KOPT-K1 (cell line): ENCODE measurements around the gene SLC35G6.
"Not testable (repeated sequence)": the region's sequence is repeated elsewhere in the genome, so short reads cannot be mapped to it uniquely, and the experiment has no call there.

Experiments used
- H3K27ac ChIP-seq: fragments of 200-600 bp; sonication (generic); 2 replicates; pipeline ENCODE4 v1.5.1; 2016; ENCODE audit warnings: antibody characterized with exemption, mild to moderate bottlenecking, low read depth, low read length; ENCODE audit not compliant: poor library complexity, severe bottlenecking
- H3K36me3 ChIP-seq: fragments of 200-600 bp; sonication (generic); 2 replicates; pipeline ENCODE4 v1.5.1; 2017; ENCODE audit warnings: antibody characterized with exemption, mild to moderate bottlenecking, low read length, moderate library complexity; ENCODE audit not compliant: insufficient read depth
- H3K9me3 ChIP-seq: fragments of 200-600 bp; sonication (generic); 2 replicates; pipeline ENCODE4 v1.5.1; 2017; ENCODE audit warnings: antibody characterized with exemption, low read length, mild to moderate bottlenecking; ENCODE audit not compliant: insufficient read depth, poor library complexity, severe bottlenecking

The SLC35G6 gene

DNA sequence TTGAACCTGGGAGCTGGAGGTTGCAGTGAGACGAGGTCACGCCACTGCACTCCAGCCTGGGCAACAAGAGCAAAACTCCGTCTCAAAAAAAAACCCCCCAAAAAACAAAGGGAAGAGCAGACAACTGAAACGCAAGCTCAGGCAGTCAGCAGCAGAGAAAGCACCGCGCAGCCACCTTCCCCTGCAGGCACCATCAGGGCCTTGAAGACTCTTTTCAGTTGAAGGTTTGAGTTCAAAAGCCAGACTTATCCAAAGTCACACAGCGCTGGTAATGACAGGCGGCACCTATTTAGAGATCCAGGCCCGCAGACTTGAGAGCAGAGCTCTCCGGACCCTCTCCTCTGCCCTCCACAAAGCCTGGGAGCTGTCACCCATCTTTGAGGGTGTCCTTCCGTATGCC lies 13.0 kb upstream of the SLC35G6 start:
- peaks cover 26% of the 10 kb centered on the region for H3K36me3 ChIP-seq

DNA sequence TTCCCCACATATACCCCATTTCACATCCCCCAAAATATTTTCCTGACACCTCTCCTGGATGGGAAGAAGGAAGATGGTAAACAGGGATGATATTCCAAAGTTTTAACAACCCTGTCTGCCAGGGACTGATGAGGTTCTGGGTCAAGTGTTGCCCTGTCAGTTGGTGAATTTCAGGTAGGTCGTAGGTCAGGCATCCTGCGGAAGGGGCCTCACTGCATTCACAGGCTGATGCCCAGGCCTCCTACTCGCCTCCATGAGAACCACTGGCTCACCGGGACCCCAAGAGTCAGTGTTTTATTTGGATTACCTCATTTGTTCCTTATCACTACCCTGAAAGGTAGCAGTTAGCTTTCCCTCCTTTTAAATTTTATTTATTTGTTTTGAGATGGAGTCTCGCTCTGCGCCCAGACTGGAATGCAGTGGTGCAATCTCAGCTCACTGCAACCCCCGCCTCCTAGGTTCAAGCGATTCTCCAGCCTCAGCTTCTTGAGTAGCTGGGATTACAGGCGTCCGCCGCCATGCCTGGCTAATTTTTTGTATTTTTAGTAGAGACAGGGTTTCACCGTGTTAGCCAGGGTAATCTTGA lies 12.3 kb upstream of the SLC35G6 start:
- Histone ChIP-seq H3K27ac (no peak overlapping the region), H3K9me3 (no peaks in the 10 kb centered on the region)

More for the DNA sequence above, 13.0 kb upstream of the SLC35G6 start:
- H3K27ac ChIP-seq = no peak overlapping the region
- H3K9me3 ChIP-seq = no peaks in the 10 kb centered on the region

DNA sequence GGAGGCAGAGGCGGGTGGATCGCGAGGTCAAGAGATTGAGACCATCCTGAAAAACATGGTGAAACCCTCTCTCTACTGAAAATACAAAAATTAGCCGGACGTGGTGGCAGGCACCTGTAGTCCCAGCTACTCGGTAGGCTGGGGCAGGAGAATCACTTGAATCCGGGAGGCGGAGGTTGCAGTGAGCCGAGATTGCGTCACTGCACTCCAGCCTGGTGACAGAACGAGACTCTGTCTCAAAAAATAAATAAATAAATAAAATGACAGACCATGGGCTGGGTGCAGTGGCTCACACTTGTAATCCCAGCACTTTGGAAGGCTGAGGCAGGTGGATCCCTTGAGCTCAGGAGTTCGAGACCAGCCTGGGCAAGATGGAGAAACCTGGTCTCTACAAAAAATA lies 11.4 kb upstream of the SLC35G6 start:
- not testable (repeated sequence) for H3K9me3 ChIP-seq, H3K27ac ChIP-seq
- peaks cover 17% of the 10 kb centered on the region for H3K36me3 ChIP-seq

More for the DNA sequence above, 12.3 kb upstream of the SLC35G6 start:
- H3K36me3 ChIP-seq = peaks cover 20% of the 10 kb centered on the region

DNA sequence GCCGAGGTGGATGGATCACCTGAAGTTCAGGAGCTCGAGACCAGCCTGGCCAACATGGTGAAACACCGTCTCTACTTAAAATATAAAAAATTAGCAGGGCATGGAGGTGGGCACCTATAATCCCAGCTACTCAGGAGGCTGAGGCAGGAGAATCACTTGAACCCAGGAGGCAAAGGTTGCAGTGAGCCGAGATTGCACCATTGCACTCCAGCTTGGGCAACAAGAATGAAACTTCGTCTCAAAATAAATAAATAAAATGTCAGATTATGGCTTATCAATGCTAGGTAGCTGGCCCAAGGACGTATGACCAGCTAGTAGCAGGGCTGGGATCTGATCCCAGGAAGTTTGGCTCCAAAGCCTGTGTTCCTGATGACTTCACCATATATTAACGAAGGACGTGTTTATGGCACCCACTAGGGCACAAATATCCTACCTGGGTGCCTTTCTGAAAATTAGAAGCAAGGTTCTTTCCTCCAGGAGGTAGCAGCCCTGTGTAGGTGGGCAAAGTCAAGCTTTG lies 10.7 kb upstream of the SLC35G6 start:
- H3K36me3 ChIP-seq = peaks cover 15% of the 10 kb centered on the region
- not testable (repeated sequence) for H3K9me3 ChIP-seq, H3K27ac ChIP-seq

DNA sequence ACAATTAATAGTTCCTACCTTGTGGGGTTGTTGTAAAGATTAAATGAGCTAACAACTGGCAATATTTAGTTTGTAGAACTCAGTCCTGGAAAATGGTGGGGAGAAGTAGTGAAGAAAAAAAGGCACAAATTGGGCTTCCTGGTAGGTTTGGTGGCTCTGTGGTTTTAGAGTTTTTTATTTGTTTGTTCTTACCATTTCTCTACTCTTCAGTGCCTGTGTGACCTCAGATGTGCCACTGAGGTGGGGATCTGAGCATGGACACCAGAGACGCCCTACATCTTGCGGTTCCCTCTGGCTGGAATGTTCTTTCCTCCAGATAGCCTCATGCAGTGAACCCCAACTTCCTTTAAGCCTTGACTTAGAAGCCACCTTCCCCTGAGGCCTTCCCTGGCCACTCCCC lies 9.5 kb upstream of the SLC35G6 start:
- no peaks in the 10 kb centered on the region for H3K9me3 ChIP-seq
- peak overlapping the region; percentile 10 for H3K27ac ChIP-seq
- peaks cover 4% of the 10 kb centered on the region for H3K36me3 ChIP-seq

DNA sequence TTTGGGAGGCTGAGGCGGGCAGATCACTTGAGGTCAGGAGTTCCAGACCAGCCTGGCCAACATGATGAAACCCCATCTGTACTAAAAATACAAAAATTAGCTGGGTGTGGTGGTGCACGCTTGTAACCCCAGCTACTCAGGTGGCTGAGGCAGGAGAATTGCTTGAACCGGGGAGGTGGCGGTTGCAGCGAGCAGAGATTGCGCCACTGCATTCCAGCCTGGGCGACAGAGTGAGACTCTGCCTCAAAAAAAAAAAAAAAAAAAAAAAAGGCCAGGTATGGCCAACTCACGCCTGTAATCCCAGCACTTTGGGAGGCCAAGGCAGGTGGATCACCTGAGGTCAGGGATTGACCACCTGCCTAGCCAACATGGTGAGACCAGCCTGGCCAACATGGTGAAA lies 6.5 kb upstream of the SLC35G6 start:
- not testable (repeated sequence) for H3K36me3 ChIP-seq, H3K9me3 ChIP-seq, H3K27ac ChIP-seq

DNA sequence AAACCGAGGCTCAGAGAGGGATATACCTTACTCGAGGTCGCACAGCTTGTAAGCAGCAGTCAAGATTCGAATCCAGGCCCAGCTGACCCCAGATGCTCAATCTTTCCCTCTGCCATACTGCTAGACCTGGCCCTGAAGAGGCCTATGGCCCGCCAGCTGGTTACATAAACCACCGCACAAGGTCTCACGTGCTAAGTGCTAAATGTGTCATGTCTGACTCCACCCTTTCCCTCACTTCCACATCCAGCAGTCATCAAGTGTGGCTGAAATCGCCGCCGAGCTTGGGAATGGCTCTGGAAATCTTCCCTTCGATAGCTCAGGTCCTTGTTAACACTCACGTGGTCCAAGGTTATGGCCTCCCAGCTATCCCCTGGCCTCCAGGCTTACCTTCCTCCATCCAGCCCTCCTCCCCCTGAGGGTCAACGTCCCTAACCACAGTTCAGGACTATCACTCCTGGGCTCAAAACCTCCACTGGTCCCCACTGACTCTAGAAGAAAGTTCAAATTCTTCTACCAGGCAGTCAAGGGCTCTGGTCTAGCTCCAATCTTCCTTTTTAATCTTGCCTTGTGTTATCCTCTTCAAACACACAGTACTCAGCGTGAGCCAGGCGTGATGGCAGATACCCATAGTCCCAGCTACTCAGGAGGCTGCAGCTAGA lies 5.4 kb upstream of the SLC35G6 start:
- no peak overlapping the region for H3K27ac ChIP-seq

DNA sequence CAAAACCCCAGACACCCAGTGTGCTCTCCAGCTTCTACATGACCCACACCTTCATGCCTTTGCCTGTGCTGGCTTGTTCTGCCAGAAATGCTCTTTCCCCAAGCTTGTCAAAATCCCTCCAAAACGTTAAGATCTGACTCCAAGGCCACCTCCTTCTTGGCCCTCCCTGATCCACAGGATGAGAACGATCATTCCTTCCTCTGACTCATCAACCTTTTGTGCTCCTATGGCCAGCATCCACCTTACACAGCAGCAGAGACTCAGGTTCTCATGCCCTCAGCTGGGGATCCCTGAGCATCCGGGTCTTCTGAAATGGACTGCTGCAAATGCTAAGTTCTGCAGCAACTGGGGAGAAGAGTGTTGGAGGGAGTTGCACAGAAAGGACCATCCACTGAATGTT lies 4.8 kb upstream of the SLC35G6 start:
- Histone ChIP-seq H3K27ac (no peak overlapping the region), H3K36me3 (no peaks in the 10 kb centered on the region), H3K9me3 (no peaks in the 10 kb centered on the region)

More for the DNA sequence above, 5.4 kb upstream of the SLC35G6 start:
- no peaks in the 10 kb centered on the region for H3K9me3 ChIP-seq
- no peaks in the 10 kb centered on the region for H3K36me3 ChIP-seq

DNA sequence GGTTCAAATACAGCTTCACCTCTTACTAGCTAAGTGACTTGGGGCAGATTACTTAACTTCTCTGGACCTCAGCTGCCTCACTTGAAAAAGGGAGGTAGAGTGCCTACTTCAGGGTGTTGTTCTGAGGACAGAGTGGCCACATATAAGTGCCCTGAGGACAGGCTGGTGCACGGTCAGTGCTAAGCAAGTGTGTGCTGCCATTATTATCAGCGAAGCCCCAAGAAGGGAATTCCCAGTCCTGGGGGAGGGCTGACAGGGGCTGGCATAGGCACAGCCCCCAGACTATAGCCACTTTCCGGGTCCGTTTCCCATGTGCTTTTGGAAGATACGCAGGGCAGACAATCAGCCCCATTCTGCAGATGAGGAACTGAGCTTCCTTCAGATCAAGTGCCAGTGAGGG lies 4.3 kb upstream of the SLC35G6 start:
- no peaks in the 10 kb centered on the region for H3K9me3 ChIP-seq
- no peaks in the 10 kb centered on the region for H3K36me3 ChIP-seq
- H3K27ac ChIP-seq = no peak overlapping the region

DNA sequence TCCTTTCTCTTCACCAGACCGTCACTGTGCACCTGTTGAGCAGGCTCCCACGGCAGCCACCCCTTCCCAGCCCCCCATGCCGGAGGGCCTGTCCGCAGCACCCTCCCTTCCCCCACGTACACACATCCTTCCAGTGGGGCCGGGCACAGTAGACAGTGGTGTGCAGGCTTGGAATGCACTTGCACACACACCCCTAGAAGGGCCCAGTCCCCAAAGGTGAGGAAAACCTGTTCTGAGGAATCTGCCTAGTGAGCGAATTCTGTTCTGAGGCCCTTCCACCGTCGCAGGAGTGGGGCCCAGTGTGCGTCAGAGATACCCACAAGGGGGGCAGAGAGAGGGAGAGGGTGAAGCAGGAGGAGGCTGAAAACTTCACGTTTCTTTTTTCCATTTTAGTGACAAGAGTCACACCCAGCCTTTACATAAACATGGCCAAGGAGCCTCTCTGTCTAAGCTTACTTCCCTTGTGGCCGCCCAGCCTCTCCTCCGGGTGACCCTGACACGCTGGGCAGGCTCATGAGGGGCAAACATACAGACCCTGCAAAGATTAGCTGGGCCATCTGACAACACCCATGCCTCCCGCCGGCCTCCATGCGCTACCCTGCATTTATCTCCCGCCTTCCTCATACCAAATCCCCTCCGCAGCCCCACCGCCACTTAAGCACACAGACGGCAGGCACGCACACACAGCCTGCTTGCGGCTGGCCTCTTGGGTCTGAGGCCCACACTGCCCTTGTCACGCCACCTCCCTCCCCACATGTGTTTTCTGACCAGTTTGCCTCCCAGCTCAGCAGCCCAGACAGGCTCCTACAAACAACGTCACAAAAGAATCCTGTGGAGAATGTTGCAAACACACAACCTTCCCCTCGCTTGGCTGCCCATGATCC lies 3.6 kb upstream of the SLC35G6 start:
- Histone ChIP-seq H3K36me3 (no peaks in the 10 kb centered on the region), H3K27ac (peak overlapping the region; percentile 20), H3K9me3 (no peaks in the 10 kb centered on the region)

DNA sequence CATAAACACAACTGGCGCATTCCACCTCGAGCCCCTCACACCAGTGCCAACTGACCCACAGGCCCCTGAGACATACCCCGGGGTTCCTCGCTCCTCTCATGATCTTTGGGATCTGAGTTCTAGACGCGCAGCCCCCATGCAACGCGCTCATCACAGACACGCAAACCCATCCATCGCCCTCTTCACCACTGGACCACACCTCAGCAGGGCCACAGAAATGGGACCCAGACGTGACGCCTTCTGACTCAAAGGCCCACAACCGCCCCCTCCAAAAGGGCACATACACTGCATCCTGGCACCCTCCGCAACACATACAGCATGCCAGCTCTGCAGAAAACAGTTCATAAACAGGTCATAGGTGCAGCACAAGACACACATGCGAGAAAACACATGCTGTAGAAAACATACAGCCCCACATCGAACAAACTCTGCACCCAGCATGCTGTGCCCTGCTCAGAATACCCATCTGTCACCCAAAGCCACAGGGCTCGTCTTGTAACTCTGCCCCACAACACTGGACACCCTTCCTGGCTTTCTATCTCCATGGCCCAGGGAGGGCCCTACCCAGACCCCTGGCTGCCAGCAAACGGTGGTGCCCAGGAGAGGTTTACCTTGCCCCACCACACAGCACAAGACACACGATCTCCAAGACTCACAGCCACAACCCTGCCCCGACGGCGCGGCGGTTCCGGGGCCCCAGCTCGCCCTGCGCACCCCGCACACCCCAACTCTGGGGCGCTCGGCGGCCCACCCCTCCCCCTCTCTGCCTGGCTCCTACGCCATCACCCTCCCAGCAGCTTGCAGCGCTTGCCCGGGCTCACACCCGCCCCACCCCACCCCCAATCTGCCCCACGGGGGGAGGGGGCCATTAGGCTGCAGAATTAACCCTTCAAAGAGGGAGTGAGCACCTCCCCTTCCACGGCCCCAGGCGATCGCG lies 2.7 kb upstream of the SLC35G6 start:
- no peaks in the 10 kb centered on the region for H3K36me3 ChIP-seq
- H3K27ac ChIP-seq = peak overlapping the region; percentile 89
- no peaks in the 10 kb centered on the region for H3K9me3 ChIP-seq

DNA sequence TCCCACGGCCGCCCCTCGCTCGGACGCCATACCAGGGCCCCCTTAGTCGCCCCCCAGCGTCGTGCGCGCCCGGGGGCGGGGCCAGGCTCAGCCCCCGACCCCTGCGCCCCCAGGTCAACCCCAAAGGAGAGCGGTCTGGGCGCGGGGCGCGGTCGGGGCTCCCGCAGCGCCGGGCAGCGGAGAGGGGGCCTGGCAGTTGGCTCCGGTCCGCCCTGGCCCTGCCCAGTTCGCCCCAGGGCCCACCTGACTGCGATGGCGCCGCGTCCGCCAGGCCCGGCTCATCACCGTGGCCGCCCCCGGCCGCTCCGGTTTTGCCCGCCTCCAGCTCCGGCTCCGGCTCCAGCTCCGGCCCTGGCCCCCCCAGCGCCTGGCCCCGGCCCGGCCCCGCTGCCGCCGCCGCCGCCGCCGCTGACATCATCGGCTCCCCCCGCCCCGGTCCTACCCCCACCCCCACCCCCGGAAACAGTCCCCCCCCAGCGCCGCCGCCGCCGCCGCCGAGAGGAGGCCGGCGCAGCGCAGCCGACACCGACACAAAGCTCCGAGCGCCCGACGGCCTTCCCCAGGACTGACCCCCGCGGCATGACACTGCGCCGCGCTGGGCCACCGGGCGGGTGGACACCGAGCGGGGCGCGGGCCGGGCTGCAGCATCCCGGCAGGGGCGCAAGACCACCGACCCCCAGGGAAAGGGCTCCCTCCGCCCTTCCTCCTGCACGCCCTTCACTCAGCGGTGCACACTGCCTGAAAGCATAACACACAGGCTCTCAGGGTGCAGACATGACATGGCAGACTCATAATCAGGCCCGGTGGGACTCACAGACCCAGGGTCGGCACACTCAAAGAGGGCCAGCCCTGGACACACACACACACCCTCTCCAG lies 1.8 kb upstream of the SLC35G6 start, which contains the start of gene ZBTB4:
Gene ZBTB4, minus strand, starts transcription at position 419 of the 876 bp plus-strand sequence. CDS start 12,830 bp downstream, outside the sequence.
- H3K9me3 ChIP-seq = no peaks in the 10 kb centered on the region
- no peaks in the 10 kb centered on the region for H3K36me3 ChIP-seq
- peak within 1 kb of the TSS; percentile 89 for H3K27ac ChIP-seq

DNA sequence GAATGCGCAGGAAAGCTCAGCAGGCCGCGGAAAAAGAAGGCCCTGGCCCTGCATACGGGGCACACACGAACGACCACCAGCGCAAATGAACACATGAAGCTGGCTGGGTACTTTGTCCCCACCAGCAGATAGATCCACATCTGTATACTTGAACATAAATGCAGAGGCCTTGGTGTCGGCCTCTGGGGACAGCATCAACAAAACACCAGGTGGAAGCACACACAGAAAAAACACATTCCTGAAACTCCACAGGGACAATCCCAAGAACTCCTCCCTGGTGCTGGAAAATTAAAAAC lies 1.2 kb upstream of the SLC35G6 start:
- no peaks in the 10 kb centered on the region for H3K36me3 ChIP-seq
- H3K27ac ChIP-seq = peak overlapping the region; percentile 89
- no peaks in the 10 kb centered on the region for H3K9me3 ChIP-seq
